ENCODE measurements around the gene EIF4ENIF1.

- TF ChIP-seq CTCF (conservative IDR thresholded peaks at IDR 0.05 in 1 of 2, IDR thresholded peaks at IDR 0.05 in 1 of 2; ENCODE audit: low read depth in 1 of 2, low read length in 2 of 2): no peak
- TF ChIP-seq EZH2 (IDR thresholded peaks at IDR 0.05; ENCODE audit: low read length, missing control alignments): no peak
Measured at GRCh38 chr22:31520051-31520450, 30.4 kb upstream of the EIF4ENIF1 start.

Data from fibroblast of lung (primary cell).